ENCODE data around the gene PIK3CD.
"Not testable (repeated sequence)": the region's sequence is repeated elsewhere in the genome, so short reads cannot be mapped to it uniquely, and the experiment has no call there.

PIK3CD gene

DNA sequence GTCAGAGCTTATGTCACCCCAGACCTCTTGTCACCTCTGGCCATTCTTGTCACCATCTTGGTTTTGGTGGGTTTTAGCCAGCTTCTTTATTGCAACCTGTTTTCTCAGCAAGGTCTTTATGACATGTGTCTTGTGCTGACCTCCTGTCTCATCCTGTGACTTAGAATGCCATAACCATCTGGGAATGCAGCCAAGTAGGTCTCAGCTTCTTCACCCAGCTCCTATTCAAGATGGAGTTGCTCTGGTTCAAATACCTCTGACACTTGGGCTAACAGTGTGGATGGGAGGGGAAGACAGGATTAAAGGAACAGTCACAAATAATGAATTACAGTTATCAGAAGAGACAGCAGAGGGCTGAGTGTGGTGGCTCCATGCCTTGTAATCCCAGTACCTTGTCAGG lies 30.5 kb upstream of the PIK3CD start:
- DNase-seq (ENCODE audit: low spot score), result no peak

- DNase-seq (ENCODE audit: low spot score), result no peak
Measured at GRCh38 chr1:9624081-9624480, 27.4 kb upstream of the PIK3CD start.

DNA sequence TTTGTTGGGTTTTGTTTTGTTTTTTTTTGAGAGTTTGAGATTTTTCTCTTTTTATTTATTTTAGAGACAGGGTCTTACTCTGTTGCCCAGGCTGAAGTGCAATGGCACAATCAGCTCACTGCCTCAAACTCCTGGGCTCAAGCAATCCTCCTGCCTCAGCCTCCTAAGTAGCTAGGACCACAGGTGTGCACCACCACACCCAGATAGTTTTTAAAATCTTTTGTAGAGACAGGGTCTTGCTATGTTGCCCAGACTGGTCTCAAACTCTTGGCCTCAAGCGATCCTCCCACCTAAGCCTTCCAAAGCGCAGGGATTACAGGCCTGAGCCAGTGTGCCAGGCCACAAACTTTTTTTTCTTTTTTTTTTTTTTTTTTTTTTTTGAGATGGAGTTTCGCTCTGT lies 26.5 kb upstream of the PIK3CD start:
- not testable (repeated sequence) for DNase-seq (ENCODE audit: low spot score)

DNA sequence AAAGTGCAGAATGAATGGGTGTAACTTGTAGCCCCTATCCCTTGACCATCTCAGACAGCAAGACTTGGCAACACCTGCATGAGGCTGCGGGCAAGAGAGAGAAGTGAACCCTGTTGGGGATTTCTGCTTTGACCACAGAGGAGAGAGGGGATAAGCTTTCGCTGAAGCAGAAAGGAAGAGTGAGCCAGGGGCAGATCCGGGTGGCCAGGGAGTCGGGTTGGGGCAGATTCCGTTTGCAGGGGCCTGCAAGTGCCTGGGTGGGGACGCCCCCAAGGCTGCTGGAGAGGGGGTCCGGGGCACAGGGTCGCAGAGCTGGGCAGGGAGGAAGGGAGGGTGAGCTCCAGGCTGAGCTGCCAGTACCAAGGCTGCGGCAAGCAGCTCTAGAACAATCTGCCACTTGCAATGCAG lies 25.3 kb upstream of the PIK3CD start:
- no peak for DNase-seq (ENCODE audit: low spot score)

- DNase-seq (ENCODE audit: low spot score), result no peak
Measured at GRCh38 chr1:9628541-9629444, 22.7 kb upstream of the PIK3CD start.

DNA sequence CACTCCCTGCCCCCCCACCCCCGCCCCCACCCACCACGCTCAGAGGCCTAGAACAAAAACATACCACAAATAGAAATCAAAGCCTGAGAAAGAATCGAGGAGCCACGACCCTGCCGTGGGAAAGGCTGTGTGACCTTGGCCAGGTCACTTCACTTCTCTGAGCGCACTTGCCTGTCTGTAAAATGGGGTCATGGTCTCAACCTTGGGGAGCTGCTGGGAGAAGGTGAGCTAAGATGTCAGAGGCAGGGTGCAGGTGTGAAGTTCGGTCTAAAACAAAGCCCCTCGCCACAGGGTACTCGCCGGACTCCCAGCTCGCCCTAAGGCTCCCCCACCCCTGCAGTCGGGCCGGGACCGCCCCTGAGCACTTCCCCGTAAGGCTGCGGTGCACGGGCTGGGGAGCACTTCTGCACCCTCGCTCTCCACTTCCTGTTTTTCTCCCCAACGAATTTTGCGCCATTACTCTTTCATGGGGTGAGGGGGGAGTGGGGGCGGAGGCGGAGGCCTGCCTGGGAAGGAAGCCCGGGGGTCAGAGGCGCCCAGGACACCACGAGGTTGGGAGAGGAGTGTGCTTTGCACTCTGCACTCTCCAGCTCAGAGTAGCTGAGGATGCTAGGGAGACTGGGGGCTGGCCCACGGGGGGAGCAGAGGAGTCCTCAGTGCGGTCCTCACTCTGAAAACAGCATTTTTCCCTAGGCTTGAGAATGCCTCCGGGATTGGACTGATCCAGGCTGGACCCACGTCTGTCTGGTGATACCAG lies 21.9 kb upstream of the PIK3CD start:
- DNase-seq (ENCODE audit: low spot score), result no peak

DNA sequence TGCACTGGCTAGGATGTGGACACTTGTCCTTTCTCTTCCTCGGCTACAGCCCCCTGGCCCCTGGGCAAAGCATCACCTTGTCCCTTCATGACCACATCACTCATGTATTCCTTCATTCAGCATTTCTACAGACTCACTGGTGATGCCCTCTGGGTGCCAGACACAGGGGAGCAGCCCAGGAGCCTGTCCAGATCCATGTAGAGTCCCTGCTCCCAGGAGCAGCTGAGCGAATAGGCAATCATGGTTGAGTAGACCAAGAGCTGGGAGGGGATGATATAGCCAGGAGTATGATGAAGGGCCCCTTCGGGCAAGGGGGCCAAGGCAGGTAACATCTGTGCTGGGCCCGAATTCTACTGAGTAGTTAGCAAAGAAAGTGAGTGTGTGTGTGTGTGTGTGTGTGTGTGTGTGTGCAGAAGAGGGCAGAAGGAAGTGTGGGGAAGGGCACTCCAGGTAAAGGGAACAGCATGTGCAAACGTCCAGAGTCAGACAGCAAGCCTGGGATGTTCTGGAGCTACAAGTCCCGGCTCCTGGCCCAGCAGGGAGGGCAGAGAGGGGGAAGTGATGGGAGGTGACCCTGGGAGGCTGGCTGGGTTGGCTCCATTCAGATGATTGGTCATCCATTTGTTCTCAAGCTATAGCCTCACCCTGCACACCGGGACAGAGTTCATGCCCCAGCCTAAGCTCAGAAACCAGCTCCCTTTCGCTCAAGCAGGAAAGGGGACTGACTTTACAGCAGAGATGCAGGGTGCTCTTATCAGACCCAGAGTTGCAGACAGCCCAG lies 21.0 kb upstream of the PIK3CD start:
- no peak for DNase-seq (ENCODE audit: low spot score)

DNA sequence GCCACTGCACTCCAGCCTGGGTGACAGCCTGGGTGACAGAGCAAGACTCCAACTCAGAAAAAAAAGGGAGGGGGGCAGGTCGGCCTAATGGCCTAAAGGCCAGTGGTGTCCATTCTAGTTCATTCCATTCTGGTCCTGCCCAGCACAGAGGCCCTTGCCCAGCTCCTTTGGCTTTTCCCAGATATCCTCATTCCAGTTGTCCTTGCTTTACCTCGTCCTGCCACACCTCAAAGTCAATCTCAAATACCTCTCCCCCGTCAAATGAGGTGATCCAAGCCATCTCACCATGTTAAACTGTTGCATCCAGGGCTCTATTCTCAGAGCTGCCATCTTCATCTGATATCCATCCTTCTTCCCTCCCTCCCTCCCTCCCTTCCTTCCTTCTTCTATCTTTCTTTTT lies 19.9 kb upstream of the PIK3CD start:
- no peak for DNase-seq (ENCODE audit: low spot score)

DNA sequence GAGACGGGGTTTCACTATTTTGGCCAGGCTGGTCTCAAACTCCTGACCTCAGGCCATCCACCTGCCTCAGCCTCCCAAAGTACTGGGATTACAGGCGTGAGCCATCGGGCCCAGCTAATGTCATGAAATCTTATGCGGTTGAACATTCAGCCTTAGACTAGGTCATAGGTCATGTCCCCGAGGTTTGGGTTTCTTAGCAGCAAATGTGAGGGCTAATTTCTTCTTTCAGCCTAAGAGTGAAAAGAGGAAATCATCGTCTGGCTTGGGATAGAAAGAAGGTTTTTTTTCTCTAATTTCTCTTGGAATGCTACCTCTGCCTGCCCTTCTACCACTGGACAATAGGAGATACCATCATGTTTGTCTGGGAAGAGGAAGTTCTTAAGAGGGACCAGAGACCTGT lies 18.0 kb upstream of the PIK3CD start:
- DNase-seq (ENCODE audit: low spot score), result no peak

DNA sequence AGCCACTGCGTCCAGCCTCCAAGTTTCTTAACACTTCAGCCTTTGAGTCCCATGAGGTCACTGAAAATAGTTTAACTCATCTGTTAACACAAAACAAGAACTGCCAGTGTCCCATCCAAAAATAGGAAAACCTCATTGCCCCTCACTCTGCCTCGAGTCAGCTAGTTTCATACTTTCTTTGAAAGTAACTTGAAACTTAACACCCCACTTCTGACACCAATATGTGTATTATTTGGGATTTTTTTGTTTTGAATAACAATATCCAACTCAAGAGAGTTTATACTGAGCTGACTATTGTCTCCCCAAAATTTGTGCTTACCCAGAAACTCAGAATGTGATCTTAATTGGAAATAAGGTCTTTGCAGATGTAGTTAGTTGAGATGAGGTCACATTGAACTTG lies 16.9 kb upstream of the PIK3CD start:
- DNase-seq (ENCODE audit: low spot score), result no peak

- no peak for DNase-seq (ENCODE audit: low spot score)
Measured at GRCh38 chr1:9639227-9639626, 12.3 kb upstream of the PIK3CD start.

DNA sequence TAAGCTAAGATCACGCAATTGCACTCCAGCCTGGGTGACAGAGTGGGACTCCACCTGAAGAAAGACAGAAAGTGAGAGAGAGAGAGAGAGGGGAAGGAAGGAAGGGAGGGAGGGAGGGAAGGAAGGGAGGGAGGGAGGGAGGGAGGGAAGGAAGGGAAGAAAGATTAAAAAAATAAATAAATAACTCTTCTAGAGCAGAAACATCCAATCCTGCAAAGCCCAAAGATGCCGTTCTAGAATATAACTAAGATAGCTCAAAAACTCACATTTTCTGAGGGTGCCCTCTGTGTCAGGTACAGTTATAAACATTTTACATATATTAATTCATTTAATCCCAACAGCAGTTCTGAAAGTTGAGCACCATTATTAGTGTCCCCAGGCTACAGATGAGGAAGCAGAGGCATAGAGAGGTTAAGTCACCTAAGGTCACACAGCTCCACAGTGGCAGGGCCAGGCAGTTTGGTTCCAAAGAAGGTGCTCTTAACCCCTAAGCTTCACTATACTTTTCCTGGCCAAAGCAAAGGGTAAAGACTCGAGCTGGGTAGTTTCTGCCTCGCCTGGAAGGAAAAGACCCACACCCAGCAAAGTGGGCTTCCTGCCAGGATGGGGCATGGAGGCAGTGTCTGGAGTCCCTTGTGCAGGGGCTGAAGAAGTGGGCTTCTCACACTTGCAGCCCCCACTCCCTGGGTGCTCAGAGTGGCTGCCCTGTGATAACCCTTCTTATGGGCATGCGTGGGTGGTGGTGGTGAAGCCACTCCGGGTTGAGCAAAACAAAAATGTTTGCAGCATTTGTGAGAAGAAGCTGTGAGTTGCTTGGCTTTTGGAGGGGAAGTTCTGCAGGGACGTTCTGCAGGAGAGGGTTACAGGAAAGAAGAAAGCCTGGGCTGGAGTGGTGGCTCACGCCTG lies 7.9 kb upstream of the PIK3CD start:
- no peak for DNase-seq (ENCODE audit: low spot score)

- DNase-seq (ENCODE audit: low spot score), result no peak
Measured at GRCh38 chr1:9646037-9646436, 5.5 kb upstream of the PIK3CD start.

- DNase-seq (ENCODE audit: low spot score), result no peak
Measured at GRCh38 chr1:9648171-9648570, 3.4 kb upstream of the PIK3CD start.

- DNase-seq (ENCODE audit: low spot score), result no peak
Measured at GRCh38 chr1:9649769-9650168, 1.8 kb upstream of the PIK3CD start.

- DNase-seq (ENCODE audit: low spot score), result no peak
Measured at GRCh38 chr1:9651220-9651564, 339 bp upstream of the PIK3CD start.

DNA sequence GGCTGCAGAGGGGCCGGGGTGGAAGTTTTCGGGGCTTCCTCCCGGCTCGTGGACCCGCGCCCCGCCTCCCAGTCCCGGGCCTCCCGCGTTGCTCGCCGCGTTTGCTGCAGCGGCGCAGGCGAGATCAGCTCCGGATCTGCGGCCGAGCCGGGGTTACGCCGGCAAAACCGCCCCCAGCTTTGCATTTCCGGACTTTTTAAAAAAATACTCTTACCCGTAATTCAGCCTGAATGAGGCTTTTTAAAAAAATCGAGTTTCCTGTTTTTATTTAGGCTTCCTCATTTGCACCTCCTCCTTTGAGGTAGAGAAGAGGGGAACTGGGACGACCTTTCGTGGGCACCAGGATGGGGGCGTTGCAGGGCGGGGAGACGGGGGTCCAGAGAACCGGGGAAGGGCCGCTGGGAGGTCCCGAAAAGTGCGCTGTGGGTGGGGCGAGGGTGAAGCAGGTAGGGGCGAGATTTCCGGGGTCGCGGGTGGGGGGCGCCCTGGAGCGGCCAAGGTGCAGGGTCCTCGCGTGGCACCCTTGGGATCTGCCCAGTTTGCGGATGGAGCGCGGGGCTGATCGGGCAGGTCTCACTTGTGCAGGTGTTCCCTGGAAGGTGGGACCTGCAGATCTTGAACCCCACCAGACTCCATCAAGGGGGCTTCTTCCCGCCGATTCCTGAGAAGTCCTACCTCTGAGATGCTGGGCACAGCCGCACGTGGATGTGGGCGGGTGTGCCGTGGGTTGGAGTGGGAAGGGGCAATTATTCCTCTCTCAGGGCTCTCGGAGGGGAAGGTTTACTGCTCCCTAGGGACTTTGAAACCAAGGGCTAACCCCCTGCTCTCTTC lies 1.1 kb downstream of the PIK3CD start:
- no peak for DNase-seq (ENCODE audit: low spot score)

- no peak for DNase-seq (ENCODE audit: low spot score)
Measured at GRCh38 chr1:9653210-9653490, 1.6 kb downstream of the PIK3CD start.

DNA sequence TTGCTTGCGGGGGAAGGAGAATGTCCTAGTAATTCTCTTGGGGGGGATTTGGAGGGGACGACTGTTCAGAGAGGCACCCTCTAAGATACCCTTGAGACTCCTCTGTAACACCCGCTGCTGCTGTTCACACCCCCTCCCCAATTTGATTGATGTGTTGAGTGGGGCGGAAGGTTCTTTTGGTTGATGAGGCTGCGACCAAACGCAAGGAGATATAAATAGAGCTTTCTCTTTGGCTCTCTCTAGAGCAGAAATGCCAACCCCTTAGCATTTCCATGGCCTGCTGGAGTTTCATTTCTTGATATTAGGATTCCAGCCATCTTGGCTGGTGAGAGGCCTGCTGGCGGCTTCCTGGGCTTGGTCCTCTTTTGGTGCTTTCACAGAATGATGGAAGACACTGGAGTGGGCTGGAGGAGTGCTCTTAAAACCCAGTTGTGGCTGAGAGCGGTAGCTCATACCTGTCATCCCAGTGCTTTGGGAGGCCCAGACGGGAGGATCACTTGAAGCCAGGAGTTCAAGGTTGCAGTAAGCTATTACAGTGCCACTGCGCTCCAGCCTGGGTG lies 2.0 kb downstream of the PIK3CD start:
- no peak for DNase-seq (ENCODE audit: low spot score)

DNA sequence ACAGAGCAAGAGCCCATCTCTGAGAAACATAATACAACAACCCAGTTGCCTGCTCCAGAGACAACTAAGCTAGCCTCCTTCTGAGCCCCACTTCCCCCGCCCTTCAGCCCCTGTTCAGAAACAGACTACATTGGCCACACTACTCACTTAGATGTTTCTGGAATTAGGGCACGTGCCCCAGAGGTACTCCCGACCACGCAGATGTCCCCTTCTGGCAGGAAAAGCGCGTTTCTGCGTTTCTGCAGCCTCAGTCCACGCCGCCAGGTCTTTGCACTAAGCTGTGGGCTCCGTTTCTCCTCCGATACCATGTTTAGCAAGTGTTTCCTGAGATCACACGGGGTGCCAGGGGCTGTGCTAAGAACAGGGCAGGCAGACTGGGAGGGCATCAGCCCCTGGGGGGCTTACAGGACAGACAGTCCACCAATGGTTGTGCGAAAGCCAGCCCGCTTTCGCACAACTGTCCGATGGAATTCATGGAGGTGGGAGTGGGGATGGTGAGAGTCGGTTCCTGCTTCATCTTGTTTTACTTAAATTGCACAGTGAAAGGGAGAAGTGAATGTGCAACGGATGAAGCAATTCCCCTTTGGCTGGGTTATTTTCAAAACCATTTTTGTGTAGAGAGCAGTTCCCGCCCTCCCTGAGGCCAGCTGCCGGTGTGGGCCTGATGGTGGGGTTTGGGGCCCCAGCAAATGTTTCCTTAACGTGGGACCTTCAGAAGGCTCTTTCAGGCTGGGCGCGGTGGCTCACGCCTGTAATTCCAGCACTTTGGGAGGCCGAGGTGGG lies 2.7 kb downstream of the PIK3CD start:
- DNase-seq (ENCODE audit: low spot score), result no peak
